ENCODE results near the gene SEMA3F. TPM values are rescaled to one million over a fixed set of nuclear protein-coding genes. Genes with fewer than 3 reads are reported as not detected.

Gene SEMA3F
- total RNA-seq, 2 donors from 2014 or later = 6.3 to 18.7 TPM

- H3K4me3 ChIP-seq = no peak overlapping the region
- TF ChIP-seq CTCF (IDR thresholded peaks at IDR 0.05) = no peak
- H3K27me3 ChIP-seq = no peaks in the 10 kb centered on the region
- peaks cover 0 to 21% of the 10 kb centered on the region in 2 donors for H3K4me1 ChIP-seq
- no peaks in the 10 kb centered on the region for H3K36me3 ChIP-seq
- DNase-seq (ENCODE audit: low spot score) = no peak
- no peak overlapping the region for H3K27ac ChIP-seq
- H3K9me3 ChIP-seq = no peaks in the 10 kb centered on the region
Observed at GRCh38 chr3:50203113-50203808, 48.1 kb downstream of the SEMA3F start.

GRCh38 chr3:50203809-50204803 lies 49.0 kb downstream of the SEMA3F start:
- Histone ChIP-seq H3K36me3 (no peaks in the 10 kb centered on the region), H3K27me3 (no peaks in the 10 kb centered on the region), H3K27ac (peak overlapping the region; percentile 70 to 84), H3K4me1 (peaks cover 0 to 21% of the 10 kb centered on the region in 2 donors), H3K4me3 (peak overlapping the region in 1 of 2 donors; percentile 60), H3K9me3 (no peaks in the 10 kb centered on the region)
- no peak for TF ChIP-seq CTCF (IDR thresholded peaks at IDR 0.05)
- DNase-seq (ENCODE audit: low spot score) = no peak

GRCh38 chr3:50204804-50205412 lies 49.8 kb downstream of the SEMA3F start, which contains the start of gene SLC38A3:
Gene SLC38A3 (plus strand): TSS chr3:50205271. CDS start chr3:50214200, 8,929 bp downstream.
- no peak for TF ChIP-seq CTCF (IDR thresholded peaks at IDR 0.05)
- no peaks in the 10 kb centered on the region for H3K36me3 ChIP-seq
- peaks cover 0 to 21% of the 10 kb centered on the region in 2 donors for H3K4me1 ChIP-seq
- H3K27ac ChIP-seq = peak within 1 kb of the TSS; percentile 70 to 84
- H3K9me3 ChIP-seq = no peaks in the 10 kb centered on the region
- H3K27me3 ChIP-seq = no peaks in the 10 kb centered on the region
- no peak for DNase-seq (ENCODE audit: low spot score)
- H3K4me3 ChIP-seq = peak within 1 kb of the TSS; percentile 44 to 60

- Histone ChIP-seq H3K27ac (peak overlapping the region; percentile 70 to 84), H3K27me3 (no peaks in the 10 kb centered on the region), H3K36me3 (no peaks in the 10 kb centered on the region), H3K4me1 (peaks cover 0 to 21% of the 10 kb centered on the region in 2 donors), H3K4me3 (peak overlapping the region; percentile 44 to 60), H3K9me3 (no peaks in the 10 kb centered on the region)
- no peak for TF ChIP-seq CTCF (IDR thresholded peaks at IDR 0.05)
- no peak for DNase-seq (ENCODE audit: low spot score)
Observed at GRCh38 chr3:50205413-50206276, 50.5 kb downstream of the SEMA3F start.

All from right atrium auricular region (tissue), 2 donors.